ENCODE results near the gene ZFAND3. TPM values are rescaled to one million over a fixed set of nuclear protein-coding genes. Genes with fewer than 3 reads are reported as not detected.

Gene ZFAND3
- total and polyA plus RNA-seq, 8 donors, result 19.8 to 164 (median 37.3) TPM

DNA sequence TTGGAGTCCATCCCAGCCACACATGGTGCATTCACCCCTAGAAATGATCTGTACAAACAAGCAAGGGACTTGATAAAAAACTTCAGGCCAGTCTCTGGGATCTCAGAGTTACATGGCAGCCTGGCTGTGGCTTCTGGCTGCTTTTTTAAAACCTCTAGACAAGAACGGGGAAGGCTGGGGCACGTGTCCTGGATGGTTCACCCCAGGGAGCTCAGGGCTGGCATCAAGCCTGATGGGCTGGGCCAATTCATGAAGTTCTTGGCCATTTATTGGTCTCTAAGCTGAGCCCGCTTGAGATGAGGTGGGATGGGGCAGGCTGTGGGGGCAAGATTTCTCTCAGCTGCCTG, 10.4 kb upstream of the ZFAND3 start:
- intact Hi-C loops (cut with DNase I; ENCODE audit: low total_unique reads), result no loop called here
- DNase-seq, result no peak
- H3K27me3 ChIP-seq, result no peaks in the 10 kb centered on the region
- no peak overlapping the region for H3K27ac ChIP-seq
- no peaks in the 10 kb centered on the region for H3K36me3 ChIP-seq
- TF ChIP-seq EP300 (IDR thresholded peaks at IDR 0.05) (no peak), POLR2AphosphoS5 (IDR thresholded peaks at IDR 0.05) (no peak), POLR2A (IDR thresholded peaks at IDR 0.05) (no peak)
- TF ChIP-seq, protein P1, sequence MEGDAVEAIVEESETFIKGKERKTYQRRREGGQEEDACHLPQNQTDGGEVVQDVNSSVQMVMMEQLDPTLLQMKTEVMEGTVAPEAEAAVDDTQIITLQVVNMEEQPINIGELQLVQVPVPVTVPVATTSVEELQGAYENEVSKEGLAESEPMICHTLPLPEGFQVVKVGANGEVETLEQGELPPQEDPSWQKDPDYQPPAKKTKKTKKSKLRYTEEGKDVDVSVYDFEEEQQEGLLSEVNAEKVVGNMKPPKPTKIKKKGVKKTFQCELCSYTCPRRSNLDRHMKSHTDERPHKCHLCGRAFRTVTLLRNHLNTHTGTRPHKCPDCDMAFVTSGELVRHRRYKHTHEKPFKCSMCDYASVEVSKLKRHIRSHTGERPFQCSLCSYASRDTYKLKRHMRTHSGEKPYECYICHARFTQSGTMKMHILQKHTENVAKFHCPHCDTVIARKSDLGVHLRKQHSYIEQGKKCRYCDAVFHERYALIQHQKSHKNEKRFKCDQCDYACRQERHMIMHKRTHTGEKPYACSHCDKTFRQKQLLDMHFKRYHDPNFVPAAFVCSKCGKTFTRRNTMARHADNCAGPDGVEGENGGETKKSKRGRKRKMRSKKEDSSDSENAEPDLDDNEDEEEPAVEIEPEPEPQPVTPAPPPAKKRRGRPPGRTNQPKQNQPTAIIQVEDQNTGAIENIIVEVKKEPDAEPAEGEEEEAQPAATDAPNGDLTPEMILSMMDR (IDR thresholded peaks at IDR 0.05), result no peak
- no peak overlapping the region for H3K4me3 ChIP-seq
- no peaks in the 10 kb centered on the region for H3K4me1 ChIP-seq
- H3K9me3 ChIP-seq, result no peaks in the 10 kb centered on the region
- WGBS, 5 donors, result 61 to 71% (median 64%) methylated on average over 3 of the region's 3 CpGs

DNA sequence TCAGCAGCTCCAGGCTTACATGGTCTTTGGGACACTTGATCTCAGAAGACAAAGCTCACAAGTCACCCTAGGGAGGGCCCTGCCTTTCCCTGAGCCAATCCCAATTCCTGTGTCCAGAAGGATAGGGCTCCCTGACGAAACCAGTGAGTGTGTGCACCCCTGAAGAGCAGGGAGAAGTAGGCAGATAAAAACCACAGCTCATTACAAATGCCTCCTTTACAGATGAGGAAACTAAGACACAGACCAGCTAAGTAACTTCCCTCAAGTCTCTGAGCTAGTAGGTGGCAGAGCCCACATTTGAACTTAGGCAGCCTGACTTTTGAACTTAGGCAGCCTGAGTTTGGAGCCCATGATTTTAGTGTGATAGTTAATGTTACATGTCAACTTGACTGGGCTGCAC, 6.7 kb upstream of the ZFAND3 start:
- Histone ChIP-seq H3K4me3 (no peak overlapping the region), H3K9me3 (no peaks in the 10 kb centered on the region), H3K27ac (no peak overlapping the region), H3K4me1 (peaks cover 0 to 10% (median 7%) of the 10 kb centered on the region in 4 donors), H3K27me3 (no peaks in the 10 kb centered on the region), H3K36me3 (no peaks in the 10 kb centered on the region)
- DNase-seq, result no peak
- TF ChIP-seq EP300 (IDR thresholded peaks at IDR 0.05), result no peak
- WGBS, 5 donors, result 81 to 93% (median 91%) methylated on average over 1 of the region's 1 CpG
- intact Hi-C loops (cut with DNase I; ENCODE audit: low total_unique reads), result no loop called here

DNA sequence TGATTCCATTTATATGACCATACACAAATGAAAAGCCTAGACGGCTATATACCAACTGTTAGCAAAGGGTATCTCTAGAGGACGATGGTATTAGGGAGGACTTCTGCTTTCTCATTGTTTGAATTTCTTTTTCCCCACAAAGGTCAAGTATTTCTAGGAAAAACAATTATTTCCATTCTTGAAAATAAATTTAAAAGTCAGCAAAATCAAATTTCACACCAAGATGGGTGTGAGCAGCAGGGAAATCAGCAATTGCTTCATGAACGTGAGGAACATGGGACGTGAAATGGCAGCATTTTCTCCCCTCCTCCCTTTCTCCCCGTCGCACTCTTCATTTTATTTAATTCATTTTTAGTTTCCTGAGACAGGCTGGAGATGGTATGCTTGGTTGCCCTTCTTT, 5.2 kb upstream of the ZFAND3 start:
- no peaks in the 10 kb centered on the region for H3K9me3 ChIP-seq
- H3K27ac ChIP-seq, result no peak overlapping the region
- intact Hi-C loops (cut with DNase I; ENCODE audit: low total_unique reads), result no loop called here
- TF ChIP-seq POLR2AphosphoS5 (IDR thresholded peaks at IDR 0.05) (no peak), POLR2A (IDR thresholded peaks at IDR 0.05) (no peak)
- H3K4me1 ChIP-seq, result peaks cover 5 to 17% (median 13%) of the 10 kb centered on the region in 4 donors
- 85 to 97% (median 95%) methylated on average over 6 of the region's 6 CpGs for WGBS, 5 donors
- no peak overlapping the region for H3K4me3 ChIP-seq
- no peaks in the 10 kb centered on the region for H3K27me3 ChIP-seq
- no peaks in the 10 kb centered on the region for H3K36me3 ChIP-seq
- no peak for DNase-seq

DNA sequence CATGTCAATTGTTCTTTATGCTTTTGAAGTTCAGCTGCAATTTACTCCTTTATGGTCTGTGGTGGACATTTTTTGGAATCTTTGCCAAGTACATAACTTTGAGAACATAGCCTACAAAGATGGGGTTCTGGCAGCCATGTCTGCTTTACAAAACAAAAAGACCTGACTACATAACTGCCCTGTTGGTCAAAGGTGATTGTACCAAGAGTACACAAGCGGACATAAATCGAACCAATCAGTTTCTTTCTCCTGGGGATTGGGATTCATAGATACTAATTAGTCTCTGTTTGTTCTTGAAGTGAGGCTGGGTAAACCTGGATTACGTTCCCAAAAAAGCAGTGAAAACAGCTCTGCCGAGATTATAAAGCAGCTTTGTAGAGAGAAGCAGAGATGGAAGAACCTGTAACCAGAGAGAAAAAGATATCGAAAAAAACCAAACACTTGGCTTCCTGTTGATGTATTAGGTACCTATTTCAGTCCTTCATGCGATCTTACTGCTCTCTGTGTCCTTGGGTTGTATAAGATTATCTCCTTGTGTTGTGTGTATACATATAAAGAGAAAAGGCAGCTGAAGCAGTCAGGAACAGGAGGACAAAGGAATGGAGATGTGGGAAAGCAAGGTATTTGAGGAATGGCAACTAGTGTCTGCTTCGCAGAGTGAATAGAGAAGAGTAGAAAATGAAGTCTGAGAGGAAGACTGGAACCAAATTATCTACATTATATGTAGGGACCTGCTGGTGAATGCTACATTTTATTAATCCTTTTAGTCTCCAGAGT, 2.7 kb upstream of the ZFAND3 start:
- H3K27me3 ChIP-seq, result no peaks in the 10 kb centered on the region
- H3K9me3 ChIP-seq, result no peaks in the 10 kb centered on the region
- TF ChIP-seq POLR2AphosphoS5 (IDR thresholded peaks at IDR 0.05) (no peak), EP300 (IDR thresholded peaks at IDR 0.05) (no peak), POLR2A (IDR thresholded peaks at IDR 0.05) (no peak)
- TF ChIP-seq, protein P1 (IDR thresholded peaks at IDR 0.05), result no peak
- no peak overlapping the region for H3K27ac ChIP-seq
- intact Hi-C loops (cut with DNase I; ENCODE audit: low total_unique reads), result no loop called here
- DNase-seq, result no peak
- H3K36me3 ChIP-seq, result no peaks in the 10 kb centered on the region
- peaks cover 11 to 31% (median 28%) of the 10 kb centered on the region in 4 donors for H3K4me1 ChIP-seq
- 65 to 77% (median 76%) methylated on average over 7 of the region's 7 CpGs for WGBS, 5 donors
- no peak overlapping the region for H3K4me3 ChIP-seq

DNA sequence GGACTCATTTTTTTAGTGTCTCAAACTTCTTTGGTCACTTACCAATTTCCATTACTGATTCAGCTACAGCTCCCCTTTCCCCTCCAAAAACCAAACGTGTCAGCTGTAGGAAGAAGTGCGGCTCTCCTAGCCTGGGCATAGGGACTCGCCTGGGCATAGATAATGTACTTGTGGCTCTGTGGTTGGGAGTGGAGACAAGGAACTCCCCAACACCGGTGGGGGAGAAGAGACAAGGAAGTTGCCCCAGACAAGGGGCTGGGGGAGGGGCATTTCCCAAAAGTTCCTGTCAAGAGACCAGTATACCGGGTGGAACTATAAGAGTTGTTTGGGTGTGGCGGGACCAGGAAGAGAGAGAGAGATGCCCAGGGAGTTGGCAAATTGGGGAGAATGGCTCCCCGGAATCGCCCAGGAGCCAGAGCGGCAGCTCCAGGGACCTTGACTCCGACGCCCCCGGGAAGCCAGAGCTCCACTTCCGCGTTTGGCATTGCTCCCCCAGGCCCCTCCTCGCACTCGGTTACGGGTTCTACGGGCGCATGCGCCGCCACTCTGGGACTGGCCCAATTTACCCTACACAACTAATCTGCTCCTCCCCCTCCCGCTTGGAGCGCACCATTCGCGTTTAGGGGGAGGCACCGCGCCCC, 871 bp upstream of the ZFAND3 start:
- H3K27ac ChIP-seq, result peak overlapping the region; percentile 95 to 100 (median 99)
- intact Hi-C loops (cut with DNase I; ENCODE audit: low total_unique reads), result no loop called here
- TF ChIP-seq POLR2A (IDR thresholded peaks at IDR 0.05) (peak in 2 of 4 donors; percentile 52 to 79), POLR2AphosphoS5 (IDR thresholded peaks at IDR 0.05) (peak; percentile 33 to 97 (median 91)), EP300 (IDR thresholded peaks at IDR 0.05) (no peak)
- TF ChIP-seq, protein P1 (IDR thresholded peaks at IDR 0.05), result peak in 1 of 7 experiments; percentile 13
- H3K36me3 ChIP-seq, result no peaks in the 10 kb centered on the region
- H3K27me3 ChIP-seq, result no peaks in the 10 kb centered on the region
- whole genome bisulfite sequencing, 5 donors, result 0 to 1% (median 1%) methylated on average over 21 to 27 of the region's 27 CpGs
- H3K9me3 ChIP-seq, result no peaks in the 10 kb centered on the region
- H3K4me3 ChIP-seq, result peak overlapping the region; percentile 90 to 96 (median 94)
- H3K4me1 ChIP-seq, result peaks cover 30 to 50% (median 45%) of the 10 kb centered on the region in 4 donors
- peak; percentile 98 to 99 for DNase-seq

Data from stomach (tissue), 9 donors.